GM18907 (cell line): ENCODE results near the gene RFX4.

Experiments used
- ATAC-seq: cut with Tn5 transposase; IDR thresholded peaks from one replicate; pipeline ENCODE4 v1.9.1; 2021; ENCODE audit warnings: mild to moderate bottlenecking, moderate library complexity; ENCODE audit not compliant: unreplicated experiment

RFX4 gene

GRCh38 chr12:106791531-106791930 is 208.7 kb downstream of the RFX4 start:
- no peak for ATAC-seq

DNA sequence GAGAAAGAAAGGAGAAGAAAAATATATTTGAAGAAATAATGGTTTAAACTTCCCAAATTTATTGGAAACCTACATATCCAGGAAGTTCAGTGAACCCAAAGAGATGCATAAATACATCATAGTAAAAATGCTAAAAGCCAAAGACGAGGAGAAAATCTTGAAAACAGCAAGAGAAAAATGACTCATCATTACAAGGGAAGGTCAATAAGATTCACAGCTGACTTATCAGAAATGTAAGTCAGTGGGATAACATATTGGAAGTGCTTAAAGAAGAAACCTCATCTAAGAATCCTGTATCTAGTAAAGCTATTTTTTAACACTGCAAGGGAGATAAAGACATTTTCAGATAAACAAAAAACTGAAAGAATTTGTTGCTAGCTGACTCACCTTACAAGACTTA is 211.6 kb downstream of the RFX4 start:
- no peak for ATAC-seq

- ATAC-seq, result no peak
Observed at GRCh38 chr12:106801167-106801708, 218.4 kb downstream of the RFX4 start.

GRCh38 chr12:106801830-106802533 is 219.2 kb downstream of the RFX4 start:
- ATAC-seq, result no peak

- ATAC-seq, result no peak
Observed at GRCh38 chr12:106804668-106805067, 221.9 kb downstream of the RFX4 start.
